ENCODE measurements around the gene MAP2K1. TPM values are rescaled to one million over a fixed set of nuclear protein-coding genes. Genes with fewer than 3 reads are reported as not detected.
A peak's percentile ranks its signal among the peaks of the same experiment; 100 is the strongest.
"Not testable (repeated sequence)": the region's sequence is repeated elsewhere in the genome, so short reads cannot be mapped to it uniquely, and the experiment has no call there.

MAP2K1 gene
- polyA plus RNA-seq (ENCODE audit: insufficient read length in 10 of 10): 100 to 1,000 TPM in 8 of 10 donors, 10 to 100 TPM in 2; 95.5 to 148 (median 118) TPM
- long read RNA-seq, donor 1, transcript MAP2K1-201 (11 exons, 3,410 nt): major isoform, 6 of 4,457 reads
- long read RNA-seq, donor 1, partial matches to known transcripts: 2,724 of 4,457 reads
- long read RNA-seq, donor 1, other reads (novel, unspliced or antisense): 1,725 of 4,457 reads
- long read RNA-seq, donor 2, transcript MAP2K1-201 (11 exons, 3,410 nt): major isoform, 11 of 4,708 reads
- long read RNA-seq, donor 2, partial matches to known transcripts: 2,461 of 4,708 reads
- long read RNA-seq, donor 2, other reads (novel, unspliced or antisense): 2,236 of 4,708 reads
- long read RNA-seq, donor 3: 0 reads
- long read RNA-seq, donor 4, transcript MAP2K1-201 (11 exons, 3,410 nt): major isoform, 15 of 3,388 reads
- long read RNA-seq, donor 4, partial matches to known transcripts: 3,163 of 3,388 reads
- long read RNA-seq, donor 4, other reads (novel, unspliced or antisense): 209 of 3,388 reads
- long read RNA-seq, donor 5, transcript MAP2K1-201 (11 exons, 3,410 nt): major isoform, 16 of 93 reads
- long read RNA-seq, donor 5, partial matches to known transcripts: 19 of 93 reads
- long read RNA-seq, donor 5, other reads (novel, unspliced or antisense): 57 of 93 reads
- long read RNA-seq, donor 6, transcript MAP2K1-201 (11 exons, 3,410 nt): major isoform, 29 of 5,858 reads
- long read RNA-seq, donor 6, partial matches to known transcripts: 5,414 of 5,858 reads
- long read RNA-seq, donor 6, other reads (novel, unspliced or antisense): 415 of 5,858 reads
- long read RNA-seq, donor 7, transcript MAP2K1-201 (11 exons, 3,410 nt): major isoform, 11 of 3,512 reads
- long read RNA-seq, donor 7, partial matches to known transcripts: 3,286 of 3,512 reads
- long read RNA-seq, donor 7, other reads (novel, unspliced or antisense): 215 of 3,512 reads
- long read RNA-seq, donor 8, transcript MAP2K1-201 (11 exons, 3,410 nt): major isoform, 10 of 3,062 reads
- long read RNA-seq, donor 8, partial matches to known transcripts: 2,888 of 3,062 reads
- long read RNA-seq, donor 8, other reads (novel, unspliced or antisense): 163 of 3,062 reads
- long read RNA-seq, donor 9, partial matches to known transcripts: 0 of 4 reads
- long read RNA-seq, donor 9, other reads (novel, unspliced or antisense): 0 of 4 reads

- peak; percentile 98 to 99 (median 99) for DNase-seq
These were observed at the start of gene MAP2K1 for GRCh38 chr15:66386204-66387123. MAP2K1 (plus strand) TSS chr15:66386912; CDS start chr15:66387348, 436 bp downstream.

- DNase-seq: not testable (repeated sequence)
These were observed 38.2 kb upstream of the MAP2K1 start for GRCh38 chr15:66348530-66348929.

GRCh38 chr15:66356077-66356358 is 30.7 kb upstream of the MAP2K1 start:
- DNase-seq: peak in 1 of 3 donors; percentile 8

GRCh38 chr15:66356359-66357236 is 30.1 kb upstream of the MAP2K1 start, which contains the start of gene TIPIN:
TIPIN (minus strand) TSS chr15:66356685; CDS start chr15:66352947, 3,738 bp downstream.
- DNase-seq: peak; percentile 95 to 98 (median 97)

- DNase-seq: no peak
These were observed 27.0 kb upstream of the MAP2K1 start for GRCh38 chr15:66359740-66360139.

GRCh38 chr15:66361745-66362460 is 24.8 kb upstream of the MAP2K1 start:
- DNase-seq: not testable (repeated sequence)

GRCh38 chr15:66362776-66363175 is 23.9 kb upstream of the MAP2K1 start:
- DNase-seq: no peak

- DNase-seq: no peak
These were observed 21.7 kb upstream of the MAP2K1 start for GRCh38 chr15:66364944-66365528.

GRCh38 chr15:66369773-66370651 is 16.7 kb upstream of the MAP2K1 start:
- DNase-seq: peak; percentile 19 to 76 (median 42)

GRCh38 chr15:66374179-66374578 is 12.5 kb upstream of the MAP2K1 start:
- DNase-seq: no peak

- DNase-seq: no peak
These were observed 7.8 kb upstream of the MAP2K1 start for GRCh38 chr15:66378814-66379430.

- DNase-seq: not testable (repeated sequence)
These were observed 5.3 kb upstream of the MAP2K1 start for GRCh38 chr15:66381376-66381775.

- DNase-seq: peak in 2 of 3 donors; percentile 50 to 85
These were observed 691 bp downstream of the MAP2K1 start for GRCh38 chr15:66387163-66388042.

GRCh38 chr15:66388043-66388363 is 1.3 kb downstream of the MAP2K1 start:
- no peak for DNase-seq

GRCh38 chr15:66388576-66388975 is 1.9 kb downstream of the MAP2K1 start:
- no peak for DNase-seq

All from muscle of back (tissue), 13 donors.